B cell (primary cell): Measurements from ENCODE around the gene TNIK.

Source experiments
- EZH2 ChIP-seq: IDR thresholded peaks from 2 replicates; pipeline ENCODE4 v1.6.1; 2012; ENCODE audit warnings: borderline replicate concordance, low read depth, mild to moderate bottlenecking, moderate library complexity, low read length; ENCODE audit not compliant: insufficient read depth, poor library complexity, severe bottlenecking
- TF ChIP-seq, protein P1 (sequence below): fragments of 200-600 bp; IDR thresholded peaks from one replicate; pipeline ENCODE4 v1.8.0; 2022; ENCODE audit warnings: antibody characterized with exemption, mild to moderate bottlenecking

DNA sequence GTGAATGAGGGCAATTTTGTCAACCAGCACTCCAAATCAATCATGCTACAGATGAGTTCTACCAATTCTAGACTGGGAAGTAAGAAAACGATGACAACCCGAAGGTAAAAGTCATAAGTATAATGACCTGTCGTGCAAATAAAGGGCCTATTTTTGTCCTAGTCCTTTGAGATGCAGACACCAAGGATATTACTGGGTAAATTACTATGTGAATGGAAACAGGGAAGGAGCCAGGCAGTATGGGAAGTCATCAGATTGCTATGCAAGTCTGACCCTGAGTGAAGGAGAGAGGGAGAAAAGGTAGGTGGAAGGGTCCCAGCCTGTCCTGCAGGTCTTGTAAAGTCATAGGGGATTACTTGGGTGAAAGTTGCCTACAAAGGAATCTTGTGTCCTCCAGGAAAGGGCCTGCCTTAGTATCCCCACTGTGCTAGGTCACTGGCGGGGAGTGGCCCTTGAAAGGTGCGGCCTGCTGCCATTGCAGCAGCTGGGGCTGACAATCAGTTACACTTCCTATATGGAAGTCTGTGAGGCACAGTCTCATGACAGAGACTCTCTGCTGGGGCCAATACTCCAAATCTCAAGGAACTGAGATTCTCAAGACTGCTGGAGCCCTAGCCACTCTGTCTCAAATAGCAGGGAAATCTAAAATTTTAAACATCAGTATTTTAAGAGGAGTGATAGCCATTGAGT, 283.8 kb downstream of the TNIK start:
- TF ChIP-seq, protein P1, sequence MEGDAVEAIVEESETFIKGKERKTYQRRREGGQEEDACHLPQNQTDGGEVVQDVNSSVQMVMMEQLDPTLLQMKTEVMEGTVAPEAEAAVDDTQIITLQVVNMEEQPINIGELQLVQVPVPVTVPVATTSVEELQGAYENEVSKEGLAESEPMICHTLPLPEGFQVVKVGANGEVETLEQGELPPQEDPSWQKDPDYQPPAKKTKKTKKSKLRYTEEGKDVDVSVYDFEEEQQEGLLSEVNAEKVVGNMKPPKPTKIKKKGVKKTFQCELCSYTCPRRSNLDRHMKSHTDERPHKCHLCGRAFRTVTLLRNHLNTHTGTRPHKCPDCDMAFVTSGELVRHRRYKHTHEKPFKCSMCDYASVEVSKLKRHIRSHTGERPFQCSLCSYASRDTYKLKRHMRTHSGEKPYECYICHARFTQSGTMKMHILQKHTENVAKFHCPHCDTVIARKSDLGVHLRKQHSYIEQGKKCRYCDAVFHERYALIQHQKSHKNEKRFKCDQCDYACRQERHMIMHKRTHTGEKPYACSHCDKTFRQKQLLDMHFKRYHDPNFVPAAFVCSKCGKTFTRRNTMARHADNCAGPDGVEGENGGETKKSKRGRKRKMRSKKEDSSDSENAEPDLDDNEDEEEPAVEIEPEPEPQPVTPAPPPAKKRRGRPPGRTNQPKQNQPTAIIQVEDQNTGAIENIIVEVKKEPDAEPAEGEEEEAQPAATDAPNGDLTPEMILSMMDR, result no peak
- TF ChIP-seq EZH2, result no peak
